Bladder microvascular endothelial cell (primary cell): Measurements from ENCODE around the gene SRP9. TPM values are rescaled to one million over a fixed set of nuclear protein-coding genes. Genes with fewer than 3 reads are reported as not detected.

Source experiments
- total RNA-seq: library from RNA; depleted of rRNA; stranded (reverse); fragments of >200 nt; gene quantifications from 2 replicates; pipeline ENCODE4 v1.2.3, GENCODE V29; 2014

The SRP9 gene, protein sequence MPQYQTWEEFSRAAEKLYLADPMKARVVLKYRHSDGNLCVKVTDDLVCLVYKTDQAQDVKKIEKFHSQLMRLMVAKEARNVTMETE
- 174 and 239 TPM in 2 replicates for total RNA-seq

DNA sequence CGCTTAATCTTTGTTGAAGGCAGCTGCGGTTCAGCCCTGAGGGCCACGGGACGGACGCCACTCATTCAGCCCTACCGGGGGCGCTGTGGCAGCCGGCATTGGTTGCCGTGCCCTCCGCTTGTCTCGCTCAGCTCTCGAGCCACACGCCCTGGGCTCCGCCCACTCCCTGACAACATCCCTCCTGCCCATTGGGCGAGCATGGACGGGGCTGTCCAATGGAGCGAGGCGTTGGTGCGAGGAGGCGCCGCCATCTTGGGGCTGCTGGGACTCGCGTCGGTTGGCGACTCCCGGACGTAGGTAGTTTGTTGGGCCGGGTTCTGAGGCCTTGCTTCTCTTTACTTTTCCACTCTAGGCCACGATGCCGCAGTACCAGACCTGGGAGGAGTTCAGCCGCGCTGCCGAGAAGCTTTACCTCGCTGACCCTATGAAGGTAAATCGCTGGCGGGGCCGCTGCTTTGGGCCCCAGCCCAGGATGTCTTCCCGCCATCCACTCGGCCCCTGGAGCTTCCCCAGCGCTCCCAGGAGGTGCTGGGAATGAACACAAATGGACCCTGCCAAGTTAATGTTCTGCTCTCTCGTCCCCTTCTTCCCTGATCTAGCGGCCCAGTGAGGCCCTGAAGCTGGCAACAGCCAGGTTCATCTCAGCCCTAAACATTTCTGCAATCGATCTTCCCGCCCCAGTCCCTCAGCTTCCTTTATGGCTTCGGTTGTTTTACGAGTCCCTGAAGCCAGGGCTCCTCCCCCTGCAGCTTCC is at the start of gene SRP9:
Gene SRP9 (plus strand): TSS at position 244 of the 754 bp plus-strand sequence. CDS start 115 bp downstream, at position 359.

DNA sequence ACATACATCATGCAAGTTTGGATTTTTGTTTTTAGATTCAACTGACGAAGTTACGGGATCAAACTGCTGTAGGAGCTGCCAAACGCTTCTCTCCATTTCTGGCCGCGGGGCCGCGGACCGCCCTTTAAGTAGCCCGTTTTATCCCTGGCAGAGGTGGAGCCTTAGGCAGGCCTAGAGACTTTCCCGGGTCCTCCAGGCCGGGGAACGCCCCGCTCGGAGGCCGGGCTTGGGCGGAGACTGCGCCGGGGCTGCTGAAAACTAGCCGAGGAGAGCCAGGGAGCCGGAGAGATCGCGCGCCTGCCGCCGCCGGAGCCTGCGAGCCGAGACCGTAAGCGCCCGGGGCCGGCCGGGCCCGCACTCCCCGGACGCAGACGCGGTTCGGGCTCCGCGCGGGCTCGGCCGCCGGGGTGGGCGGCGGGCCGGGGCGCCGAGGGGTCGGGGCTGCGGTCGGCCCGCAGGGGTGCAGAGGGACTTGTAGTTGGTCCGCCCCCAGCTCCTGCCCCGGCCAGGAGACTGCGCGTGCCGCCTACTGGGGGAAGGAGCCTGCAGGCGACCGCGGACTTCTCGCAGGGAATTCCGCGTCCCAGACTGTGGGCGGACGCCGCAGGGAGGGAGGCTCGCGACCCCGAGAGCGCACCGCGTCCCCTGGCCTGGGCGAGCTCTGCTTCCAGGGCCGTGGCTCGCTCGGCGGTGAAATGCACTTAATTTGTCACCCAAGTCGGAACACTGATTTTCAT is 32.4 kb downstream of the SRP9 start, which contains the start of gene EPHX1:
Gene EPHX1 (plus strand): TSS at position 283 of the 737 bp plus-strand sequence. CDS start 18,606 bp downstream, outside the sequence.

Other genes starting within 250 kb of the SRP9 start
- gene ENAH, start 124.7 kb upstream of the SRP9 start, total RNA-seq, result 27.4 and 68.7 TPM in 2 replicates
- gene EPHX1, start 32.3 kb downstream of the SRP9 start, total RNA-seq, result 13.9 and 42.7 TPM in 2 replicates
- 7.6 and 20.6 TPM in 2 replicates for gene TMEM63A, start 104.6 kb downstream of the SRP9 start, total RNA-seq
- gene LEFTY1, start 111.3 kb downstream of the SRP9 start, total RNA-seq, result not detected in 2 replicates
- gene PYCR2, start 146.4 kb downstream of the SRP9 start, total RNA-seq, result 26.7 and 32.9 TPM in 2 replicates
- gene LEFTY2, start 163.4 kb downstream of the SRP9 start, total RNA-seq, result not detected in 2 replicates
- gene SDE2, start 221.5 kb downstream of the SRP9 start, total RNA-seq, result 19.8 and 29.5 TPM in 2 replicates